Measurements from ENCODE around the gene GAN.

DNA sequence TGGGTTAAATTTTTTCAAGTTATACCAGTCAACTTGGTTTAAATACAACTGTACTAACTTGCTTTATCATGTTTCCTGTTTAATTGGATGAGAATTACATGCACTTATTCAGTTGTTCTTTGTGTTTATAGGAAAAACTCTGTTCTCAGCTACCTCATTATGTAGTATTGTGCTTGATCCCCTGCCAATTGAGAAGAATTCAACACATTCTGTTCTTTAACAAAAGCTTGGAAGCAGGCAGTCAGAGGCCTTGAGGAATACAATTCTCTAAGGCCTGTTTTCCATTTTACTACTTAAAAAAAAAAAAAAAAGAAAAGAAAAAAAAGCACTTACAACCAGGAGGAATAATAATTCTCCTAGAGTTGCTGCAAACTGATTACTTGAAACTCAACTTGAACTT, 69.2 kb downstream of the GAN start:
- TF ChIP-seq, protein P1, sequence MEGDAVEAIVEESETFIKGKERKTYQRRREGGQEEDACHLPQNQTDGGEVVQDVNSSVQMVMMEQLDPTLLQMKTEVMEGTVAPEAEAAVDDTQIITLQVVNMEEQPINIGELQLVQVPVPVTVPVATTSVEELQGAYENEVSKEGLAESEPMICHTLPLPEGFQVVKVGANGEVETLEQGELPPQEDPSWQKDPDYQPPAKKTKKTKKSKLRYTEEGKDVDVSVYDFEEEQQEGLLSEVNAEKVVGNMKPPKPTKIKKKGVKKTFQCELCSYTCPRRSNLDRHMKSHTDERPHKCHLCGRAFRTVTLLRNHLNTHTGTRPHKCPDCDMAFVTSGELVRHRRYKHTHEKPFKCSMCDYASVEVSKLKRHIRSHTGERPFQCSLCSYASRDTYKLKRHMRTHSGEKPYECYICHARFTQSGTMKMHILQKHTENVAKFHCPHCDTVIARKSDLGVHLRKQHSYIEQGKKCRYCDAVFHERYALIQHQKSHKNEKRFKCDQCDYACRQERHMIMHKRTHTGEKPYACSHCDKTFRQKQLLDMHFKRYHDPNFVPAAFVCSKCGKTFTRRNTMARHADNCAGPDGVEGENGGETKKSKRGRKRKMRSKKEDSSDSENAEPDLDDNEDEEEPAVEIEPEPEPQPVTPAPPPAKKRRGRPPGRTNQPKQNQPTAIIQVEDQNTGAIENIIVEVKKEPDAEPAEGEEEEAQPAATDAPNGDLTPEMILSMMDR (IDR thresholded peaks at IDR 0.05), result no peak
- TF ChIP-seq POLR2A (IDR thresholded peaks at IDR 0.05), result no peak
